IMR-90 (cell line): ENCODE measurements around the gene EID2B. TPM values are rescaled to one million over a fixed set of nuclear protein-coding genes. Genes with fewer than 3 reads are reported as not detected.

Experiments used
- polyA plus RNA-seq, 3 experiments: library from polyadenylated mRNA; depleted of rRNA; stranded (reverse); fragments of >200 nt; gene quantifications; 2 replicates each; pipeline ENCODE4 v1.2.3, GENCODE V29; 2012; ENCODE audit warnings: low replicate concordance in 1 of 3
- total RNA-seq: library from RNA; depleted of rRNA; stranded (reverse); fragments of >200 nt; gene quantifications from 2 replicates; pipeline ENCODE4 v1.2.3, GENCODE V29; 2012; rRNA removed

The EID2B gene
- total and polyA plus RNA-seq, 2 of the 4 experiments (the other 2 are of a cell fraction): 2.5 to 2.7 TPM

Other genes starting within 250 kb of the EID2B start
- gene IFNL1, start 236.4 kb downstream of the EID2B start, total RNA-seq: not detected in 2 replicates
- gene IFNL1, start 236.4 kb downstream of the EID2B start, polyA plus RNA-seq (2012; rRNA removed): not detected in 2 replicates
- gene LRFN1, start 212.0 kb downstream of the EID2B start, total RNA-seq: under 0.01 TPM in 2 replicates
- gene LRFN1, start 212.0 kb downstream of the EID2B start, polyA plus RNA-seq (2012; rRNA removed): 0.47 and 0.48 TPM in 2 replicates
- gene GMFG, start 196.8 kb downstream of the EID2B start, total RNA-seq: 0.28 TPM in 1 of 2 replicates, not detected in the other
- gene GMFG, start 196.8 kb downstream of the EID2B start, polyA plus RNA-seq (2012; rRNA removed): 0.33 and 0.55 TPM in 2 replicates
- gene SAMD4B, start 190.4 kb downstream of the EID2B start, total RNA-seq: 18.3 and 19.2 TPM in 2 replicates
- gene SAMD4B, start 190.4 kb downstream of the EID2B start, polyA plus RNA-seq (2012; rRNA removed): 97.2 and 119 TPM in 2 replicates
- 45.7 and 57.8 TPM in 2 replicates for gene PAF1, start 141.7 kb downstream of the EID2B start, total RNA-seq
- 54.3 and 61.6 TPM in 2 replicates for gene PAF1, start 141.7 kb downstream of the EID2B start, polyA plus RNA-seq (2012; rRNA removed)
- 15.6 and 17.6 TPM in 2 replicates for gene MED29, start 141.5 kb downstream of the EID2B start, total RNA-seq
- gene MED29, start 141.5 kb downstream of the EID2B start, polyA plus RNA-seq (2012; rRNA removed): 26.9 and 28.8 TPM in 2 replicates
- 1.4 and 3.1 TPM in 2 replicates for gene ZFP36, start 126.0 kb downstream of the EID2B start, total RNA-seq
- gene ZFP36, start 126.0 kb downstream of the EID2B start, polyA plus RNA-seq (2012; rRNA removed): 45.0 and 50.5 TPM in 2 replicates
- 6.5 and 7.8 TPM in 2 replicates for gene PLEKHG2, start 120.2 kb downstream of the EID2B start, total RNA-seq
- 28.3 and 33.2 TPM in 2 replicates for gene PLEKHG2, start 120.2 kb downstream of the EID2B start, polyA plus RNA-seq (2012; rRNA removed)
- gene RPS16, start 96.9 kb downstream of the EID2B start, total RNA-seq: 320 and 410 TPM in 2 replicates
- gene RPS16, start 96.9 kb downstream of the EID2B start, polyA plus RNA-seq (2012; rRNA removed): 3,500 and 3,524 TPM in 2 replicates
- gene SUPT5H, start 87.3 kb downstream of the EID2B start, total RNA-seq: 75.3 and 86.9 TPM in 2 replicates
- gene SUPT5H, start 87.3 kb downstream of the EID2B start, polyA plus RNA-seq (2012; rRNA removed): 116 and 117 TPM in 2 replicates
- 52.0 and 53.3 TPM in 2 replicates for gene TIMM50, start 52.0 kb downstream of the EID2B start, total RNA-seq
- gene TIMM50, start 52.0 kb downstream of the EID2B start, polyA plus RNA-seq (2012; rRNA removed): 76.8 and 89.9 TPM in 2 replicates
- 0.28 and 0.36 TPM in 2 replicates for gene DLL3, start 33.9 kb downstream of the EID2B start, total RNA-seq
- 1.3 and 1.9 TPM in 2 replicates for gene DLL3, start 33.9 kb downstream of the EID2B start, polyA plus RNA-seq (2012; rRNA removed)
- gene SELENOV, start 17.7 kb downstream of the EID2B start, total RNA-seq: not detected in 2 replicates
- not detected in 2 replicates for gene SELENOV, start 17.7 kb downstream of the EID2B start, polyA plus RNA-seq (2012; rRNA removed)
- gene EID2, start 7.3 kb upstream of the EID2B start, total RNA-seq: 5.7 and 6.9 TPM in 2 replicates
- 9.8 and 10.4 TPM in 2 replicates for gene EID2, start 7.3 kb upstream of the EID2B start, polyA plus RNA-seq (2012; rRNA removed)
- not detected in 2 replicates for gene LGALS13, start 69.7 kb upstream of the EID2B start, total RNA-seq
- not detected in 2 replicates for gene LGALS13, start 69.7 kb upstream of the EID2B start, polyA plus RNA-seq (2012; rRNA removed)
- not detected in 2 replicates for gene LGALS16, start 123.1 kb upstream of the EID2B start, total RNA-seq
- gene LGALS16, start 123.1 kb upstream of the EID2B start, polyA plus RNA-seq (2012; rRNA removed): not detected in 2 replicates
- gene LGALS14, start 171.6 kb upstream of the EID2B start, total RNA-seq: not detected in 2 replicates
- not detected in 2 replicates for gene LGALS14, start 171.6 kb upstream of the EID2B start, polyA plus RNA-seq (2012; rRNA removed)
- gene CLC, start 205.2 kb upstream of the EID2B start, total RNA-seq: not detected in 2 replicates
- not detected in 2 replicates for gene CLC, start 205.2 kb upstream of the EID2B start, polyA plus RNA-seq (2012; rRNA removed)
- gene LEUTX, start 246.0 kb upstream of the EID2B start, total RNA-seq: not detected in 2 replicates
- gene LEUTX, start 246.0 kb upstream of the EID2B start, polyA plus RNA-seq (2012; rRNA removed): not detected in 2 replicates